Measurements from ENCODE around the gene OR51L1. TPM values are rescaled to one million over a fixed set of nuclear protein-coding genes. Genes with fewer than 3 reads are reported as not detected.

The OR51L1 gene
- total and polyA plus RNA-seq, 2 of the 8 experiments (the other 6 are each of a cell fraction or from before 2014, with no cell fraction given), result not detected

DNA sequence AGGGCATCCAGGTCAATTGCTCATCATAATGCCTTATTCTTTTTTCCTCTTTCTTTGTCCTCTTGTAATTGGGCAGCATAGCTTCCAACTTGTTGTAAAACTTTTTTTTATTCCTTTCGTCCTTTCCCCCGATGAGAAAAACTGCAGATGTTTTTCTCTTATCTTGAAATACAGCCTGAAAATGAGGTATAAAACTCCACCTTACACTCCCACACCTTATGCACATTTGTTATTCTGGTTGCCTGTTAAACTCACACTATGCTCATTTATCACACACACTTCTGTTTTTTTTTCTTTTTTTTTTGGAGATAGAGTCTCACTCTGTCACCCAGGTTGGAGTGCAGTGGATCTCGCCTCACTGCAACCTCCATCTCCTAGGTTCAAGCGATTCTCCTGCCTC, 37.3 kb upstream of the OR51L1 start:
- 90% methylated on average over 4 of the region's 4 CpGs; no CpG with 5 or more reads in 1 of the 2 experiments for WGBS, 2 experiments (ENCODE audit: extremely low coverage in 1 of 2, insufficient coverage in 1 of 2, insufficient read length in 1 of 2, insufficient replicate concordance in 2 of 2, low coverage in 1 of 2, low lambda C conversion rate in 2 of 2, missing lambda C conversion rate in 1 of 2)
- no peak for FAIRE-seq
- H3K27me3 ChIP-seq (replicated peaks in 1 of 4; ENCODE audit: control insufficient read depth in 3 of 4, extremely low read depth in 1 of 4, insufficient read depth in 3 of 4, low read length in 3 of 4), result no peaks in the 10 kb centered on the region
- TF ChIP-seq RNF2 (IDR thresholded peaks at IDR 0.05; ENCODE audit: borderline replicate concordance, low read depth, low read length, missing control alignments, poor library complexity, severe bottlenecking), result no peak
- TF ChIP-seq BCL11A (IDR thresholded peaks at IDR 0.05; ENCODE audit: low read depth in 2 of 2, low read length in 2 of 2), result no peak
- no peak for TF ChIP-seq CHD1 (IDR thresholded peaks at IDR 0.05; ENCODE audit: low read depth, low read length)
- no peak for TF ChIP-seq KDM5A (IDR thresholded peaks at IDR 0.05; ENCODE audit: low read length)
- no peak for TF ChIP-seq TAF7 (optimal IDR thresholded peaks at IDR 0.05; ENCODE audit: borderline replicate concordance, low read depth, low read length)
- TF ChIP-seq, protein P1, sequence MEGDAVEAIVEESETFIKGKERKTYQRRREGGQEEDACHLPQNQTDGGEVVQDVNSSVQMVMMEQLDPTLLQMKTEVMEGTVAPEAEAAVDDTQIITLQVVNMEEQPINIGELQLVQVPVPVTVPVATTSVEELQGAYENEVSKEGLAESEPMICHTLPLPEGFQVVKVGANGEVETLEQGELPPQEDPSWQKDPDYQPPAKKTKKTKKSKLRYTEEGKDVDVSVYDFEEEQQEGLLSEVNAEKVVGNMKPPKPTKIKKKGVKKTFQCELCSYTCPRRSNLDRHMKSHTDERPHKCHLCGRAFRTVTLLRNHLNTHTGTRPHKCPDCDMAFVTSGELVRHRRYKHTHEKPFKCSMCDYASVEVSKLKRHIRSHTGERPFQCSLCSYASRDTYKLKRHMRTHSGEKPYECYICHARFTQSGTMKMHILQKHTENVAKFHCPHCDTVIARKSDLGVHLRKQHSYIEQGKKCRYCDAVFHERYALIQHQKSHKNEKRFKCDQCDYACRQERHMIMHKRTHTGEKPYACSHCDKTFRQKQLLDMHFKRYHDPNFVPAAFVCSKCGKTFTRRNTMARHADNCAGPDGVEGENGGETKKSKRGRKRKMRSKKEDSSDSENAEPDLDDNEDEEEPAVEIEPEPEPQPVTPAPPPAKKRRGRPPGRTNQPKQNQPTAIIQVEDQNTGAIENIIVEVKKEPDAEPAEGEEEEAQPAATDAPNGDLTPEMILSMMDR (IDR thresholded peaks at IDR 0.05; ENCODE audit: control extremely low read depth in 1 of 3, insufficient read depth in 1 of 3, low read depth in 1 of 3, low read length in 3 of 3), result no peak
- TF ChIP-seq JUN (IDR thresholded peaks at IDR 0.05; ENCODE audit: low read depth, low read length), result no peak
- TF ChIP-seq YY1 (IDR thresholded peaks at IDR 0.05; ENCODE audit: low read depth, low read length), result no peak
- TF ChIP-seq MAFK (IDR thresholded peaks at IDR 0.05; ENCODE audit: low read depth, low read length), result no peak
- TF ChIP-seq BRCA1 (IDR thresholded peaks at IDR 0.05; ENCODE audit: low read depth, low read length), result no peak
- TF ChIP-seq, protein P2, sequence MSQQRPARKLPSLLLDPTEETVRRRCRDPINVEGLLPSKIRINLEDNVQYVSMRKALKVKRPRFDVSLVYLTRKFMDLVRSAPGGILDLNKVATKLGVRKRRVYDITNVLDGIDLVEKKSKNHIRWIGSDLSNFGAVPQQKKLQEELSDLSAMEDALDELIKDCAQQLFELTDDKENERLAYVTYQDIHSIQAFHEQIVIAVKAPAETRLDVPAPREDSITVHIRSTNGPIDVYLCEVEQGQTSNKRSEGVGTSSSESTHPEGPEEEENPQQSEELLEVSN (IDR thresholded peaks at IDR 0.05), result no peak

More for the DNA sequence above, 37.3 kb upstream of the OR51L1 start:
- POLR2A ChIA-PET (ENCODE audit: partially characterized antibody), result no interaction called here
- Histone ChIP-seq H4K91ac (replicated peaks; ENCODE audit: insufficient read length, low read length) (no peak overlapping the region), H4K8ac (ENCODE audit: extremely low read depth, insufficient read depth, low read length) (no peak overlapping the region), H2BK20ac (ENCODE audit: low read length) (no peak overlapping the region), H3K79me2 (ENCODE audit: control insufficient read depth in 1 of 2, insufficient read depth in 2 of 2, low read length in 2 of 2) (no peaks in the 10 kb centered on the region), H3K23ac (ENCODE audit: insufficient read length) (no peak overlapping the region), H2BK12ac (ENCODE audit: low read depth, low read length) (no peak overlapping the region), H2AFZ (ENCODE audit: low read length) (no peak overlapping the region), H3K4ac (replicated peaks; ENCODE audit: insufficient read length, low read depth, low read length) (no peak overlapping the region), H2AK5ac (ENCODE audit: low read depth, low read length) (no peak overlapping the region), H3K27ac (ENCODE audit: low read depth, low read length) (no peak overlapping the region), H3K79me1 (ENCODE audit: low read depth, low read length) (no peaks in the 10 kb centered on the region), H3K23me2 (ENCODE audit: low read depth, low read length) (no peaks in the 10 kb centered on the region), H3K56ac (replicated peaks; ENCODE audit: insufficient read length, low read depth, low read length) (no peak overlapping the region), H3K4me3 (ENCODE audit: extremely low read depth in 1 of 4, insufficient read depth in 2 of 4, low read depth in 3 of 4, low read length in 4 of 4) (no peak overlapping the region), H3K9ac (replicated peaks in 1 of 4; ENCODE audit: extremely low read depth in 1 of 4, low read depth in 3 of 4, low read length in 3 of 4) (no peak overlapping the region), H3K14ac (ENCODE audit: insufficient read length) (no peak overlapping the region), H3K36me3 (ENCODE audit: control insufficient read depth in 2 of 4, insufficient read depth in 4 of 4, low read length in 3 of 4) (no peaks in the 10 kb centered on the region), H4K5ac (ENCODE audit: insufficient read length, low read depth, low read length) (no peak overlapping the region), H4K20me1 (replicated peaks in 1 of 2; ENCODE audit: control insufficient read depth in 1 of 2, insufficient read depth in 2 of 2, low read length in 2 of 2) (no peaks in the 10 kb centered on the region), H2BK15ac (ENCODE audit: low read length) (no peak overlapping the region), H3K9me3 (ENCODE audit: insufficient read depth in 2 of 2, low read depth in 1 of 2, low read length in 1 of 2) (no peaks in the 10 kb centered on the region), H3K4me1 (replicated peaks in 1 of 4; ENCODE audit: control insufficient read depth in 3 of 4, insufficient read depth in 4 of 4, low read length in 3 of 4) (no peaks in the 10 kb centered on the region), H2BK5ac (ENCODE audit: low read depth, low read length) (no peak overlapping the region), H2BK120ac (replicated peaks; ENCODE audit: low read depth, low read length) (no peak overlapping the region), H3K4me2 (ENCODE audit: insufficient read depth in 1 of 2, low read depth in 2 of 2, low read length in 2 of 2) (no peak overlapping the region), H3K18ac (ENCODE audit: extremely low read depth, low read length) (no peak overlapping the region)
- CTCF ChIA-PET (ENCODE audit: partially characterized antibody), result interaction anchor here (0.9 to 2.1 kb wide), 3 partner anchors 8 to 462 kb away, joined by 3 to 8 read pairs (median 4); no protein-coding TSS in a partner anchor
- no peak for DNase-seq (ENCODE audit: low read depth in 1 of 2, low spot score in 2 of 2)
